H1 (cell line): ENCODE results near the gene ZNF700. TPM values are rescaled to one million over a fixed set of nuclear protein-coding genes. Genes with fewer than 3 reads are reported as not detected.
A peak's percentile ranks its signal among the peaks of the same experiment; 100 is the strongest.

Source experiments
- CTCF ChIA-PET: fragments of 300-600 bp; sonication (Branson Sonifier 250); formaldehyde crosslinking; loops from one replicate; lab custom pipeline; 2021; ENCODE audit not compliant: partially characterized antibody; lab: Charles Lee
- POLR2A ChIA-PET: fragments of 300-600 bp; sonication (Branson Sonifier 250); formaldehyde crosslinking; loops from one replicate; lab custom pipeline; 2021; ENCODE audit warnings: inconsistent platforms; ENCODE audit not compliant: partially characterized antibody; lab: Charles Lee
- DNase-seq, 2 experiments: peaks; one replicate each; pipeline versions ENCODE4 v3.0.0 to v3.0.0-alpha.2; 2010 to 2022; ENCODE audit warnings: low spot score in 2 of 2, low read depth in 1 of 2, mixed read lengths in 1 of 2
- FAIRE-seq: peaks from 2 replicates; lab custom pipeline; 2011; peaks lifted over from hg19 to GRCh38; lab: Jason Lieb, UNC
- H2AFZ ChIP-seq: 2 replicates; pipeline ENCODE4 v1.8.1; 2012; ENCODE audit warnings: low read length, inconsistent platforms
- H2AK5ac ChIP-seq: 2 replicates; pipeline ENCODE4 v1.6.1; 2013; ENCODE audit warnings: low read depth, low read length
- H2BK120ac ChIP-seq: replicated peaks from 2 replicates; pipeline ENCODE3; 2013; ENCODE audit warnings: low read depth, low read length, inconsistent platforms
- H2BK12ac ChIP-seq: 2 replicates; pipeline ENCODE4 v1.6.1; 2013; ENCODE audit warnings: low read depth, low read length
- H2BK15ac ChIP-seq: 2 replicates; pipeline ENCODE4 v1.6.1; 2013; ENCODE audit warnings: low read length
- H2BK20ac ChIP-seq: 2 replicates; pipeline ENCODE4 v1.6.1; 2013; ENCODE audit warnings: low read length
- H2BK5ac ChIP-seq: 2 replicates; pipeline ENCODE4 v1.6.1; 2013; ENCODE audit warnings: low read depth, low read length
- H3K14ac ChIP-seq: 2 replicates; pipeline ENCODE4 v1.6.1; 2013; ENCODE audit warnings: inconsistent platforms; ENCODE audit not compliant: insufficient read length
- H3K18ac ChIP-seq: 2 replicates; pipeline ENCODE4 v1.6.1; 2013; ENCODE audit warnings: low read length; ENCODE audit errors: extremely low read depth
- H3K23ac ChIP-seq: 2 replicates; pipeline ENCODE4 v1.6.1; 2013; ENCODE audit warnings: inconsistent platforms; ENCODE audit not compliant: insufficient read length
- H3K23me2 ChIP-seq: 2 replicates; pipeline ENCODE4 v1.6.1; 2013; ENCODE audit warnings: low read depth, low read length
- H3K27ac ChIP-seq: 2 replicates; pipeline ENCODE4 v1.6.1; 2011; ENCODE audit warnings: low read depth, low read length, inconsistent platforms
- H3K27me3 ChIP-seq, 4 experiments: replicated peaks in 1 of 4; 1 replicate in 1 of 4; 2 replicates in 3 of 4; pipeline versions ENCODE4 v1.6.1 to v1.8.1; 2011 to 2013; ENCODE audit warnings: low read length in 3 of 4, mild to moderate bottlenecking in 3 of 4, inconsistent platforms in 2 of 4, mixed read lengths in 2 of 4, moderate library complexity in 1 of 4; ENCODE audit not compliant: control insufficient read depth in 3 of 4, insufficient read depth in 3 of 4; ENCODE audit errors: extremely low read depth in 1 of 4
- H3K36me3 ChIP-seq, 4 experiments: 2 replicates each; pipeline versions ENCODE4 v1.6.1 to v1.8.1; 2011 to 2013; ENCODE audit warnings: mild to moderate bottlenecking in 4 of 4, low read length in 3 of 4, moderate library complexity in 2 of 4, control low read depth in 1 of 4, inconsistent platforms in 1 of 4; ENCODE audit not compliant: insufficient read depth in 4 of 4, control insufficient read depth in 2 of 4
- H3K4ac ChIP-seq: replicated peaks from 2 replicates; pipeline ENCODE3; 2013; ENCODE audit warnings: low read length, low read depth, mixed read lengths, inconsistent platforms; ENCODE audit not compliant: insufficient read length
- H3K4me1 ChIP-seq, 4 experiments: replicated peaks in 1 of 4; 1 replicate in 1 of 4; 2 replicates in 3 of 4; pipeline versions ENCODE4 v1.6.1 to v1.8.1; 2011 to 2013; ENCODE audit warnings: low read length in 3 of 4, inconsistent platforms in 2 of 4, mixed read lengths in 1 of 4; ENCODE audit not compliant: insufficient read depth in 4 of 4, control insufficient read depth in 3 of 4
- H3K4me2 ChIP-seq, 2 experiments: 2 replicates each; pipeline versions ENCODE4 v1.6.1 to v1.8.1; 2011 to 2013; ENCODE audit warnings: low read depth in 2 of 2, low read length in 2 of 2, control low read depth in 1 of 2, inconsistent platforms in 1 of 2, mild to moderate bottlenecking in 1 of 2; ENCODE audit not compliant: insufficient read depth in 1 of 2
- H3K4me3 ChIP-seq, 4 experiments: fragments of 200-600, 300-600 bp in 1 of 4; sonication (generic), shearing (Covaris generic), sonication (Bioruptor Twin) in 1 of 4; 2 replicates each; pipeline versions ENCODE4 v1.5.1 to v1.8.1; 2011 to 2016; ENCODE audit warnings: low read length in 4 of 4, low read depth in 3 of 4, control low read depth in 2 of 4, inconsistent platforms in 2 of 4, mild to moderate bottlenecking in 2 of 4, mixed read lengths in 1 of 4, moderate library complexity in 1 of 4; ENCODE audit not compliant: insufficient read depth in 2 of 4; ENCODE audit errors: extremely low read depth in 1 of 4
- H3K56ac ChIP-seq: replicated peaks from 2 replicates; pipeline ENCODE3; 2013; ENCODE audit warnings: low read depth, mild to moderate bottlenecking, mixed read lengths, low read length, inconsistent platforms; ENCODE audit not compliant: insufficient read length
- H3K79me1 ChIP-seq: 2 replicates; pipeline ENCODE4 v1.6.1; 2013; ENCODE audit warnings: low read depth, low read length, control low read depth
- H3K79me2 ChIP-seq, 2 experiments: 2 replicates each; pipeline versions ENCODE4 v1.6.1 to v1.8.1; 2012 to 2013; ENCODE audit warnings: low read length in 2 of 2, mild to moderate bottlenecking in 2 of 2, inconsistent platforms in 1 of 2; ENCODE audit not compliant: insufficient read depth in 2 of 2, control insufficient read depth in 1 of 2
- H3K9ac ChIP-seq, 4 experiments: replicated peaks in 1 of 4; 1 replicate in 1 of 4; 2 replicates in 3 of 4; pipeline versions ENCODE4 v1.6.1 to v1.8.1; 2011 to 2013; ENCODE audit warnings: low read depth in 3 of 4, low read length in 3 of 4, control low read depth in 2 of 4, mild to moderate bottlenecking in 2 of 4, moderate library complexity in 2 of 4, inconsistent platforms in 1 of 4; ENCODE audit errors: extremely low read depth in 1 of 4
- H3K9me3 ChIP-seq, 2 experiments: 2 replicates each; pipeline versions ENCODE4 v1.6.1 to v1.8.1; 2012 to 2013; ENCODE audit warnings: mild to moderate bottlenecking in 2 of 2, moderate library complexity in 2 of 2, control low read depth in 1 of 2, inconsistent platforms in 1 of 2, low read depth in 1 of 2, low read length in 1 of 2, mixed read lengths in 1 of 2; ENCODE audit not compliant: insufficient read depth in 2 of 2
- H4K20me1 ChIP-seq, 2 experiments: replicated peaks in 1 of 2; 2 replicates each; pipeline versions ENCODE3 to v1.8.1; 2011 to 2013; ENCODE audit warnings: inconsistent platforms in 2 of 2, low read length in 2 of 2, mild to moderate bottlenecking in 1 of 2; ENCODE audit not compliant: insufficient read depth in 2 of 2, control insufficient read depth in 1 of 2
- H4K5ac ChIP-seq: 2 replicates; pipeline ENCODE4 v1.6.1; 2013; ENCODE audit warnings: low read length, low read depth, mixed read lengths, inconsistent platforms; ENCODE audit not compliant: insufficient read length
- H4K8ac ChIP-seq: 2 replicates; pipeline ENCODE4 v1.8.0; 2013; ENCODE audit warnings: mild to moderate bottlenecking, moderate library complexity, low read length, inconsistent platforms; ENCODE audit not compliant: insufficient read depth; ENCODE audit errors: extremely low read depth
- H4K91ac ChIP-seq: replicated peaks from 2 replicates; pipeline ENCODE3; 2013; ENCODE audit warnings: low read length, mixed read lengths, inconsistent platforms; ENCODE audit not compliant: insufficient read length
- CBX5 ChIP-seq: fragments of 300-800, 300-1000 bp; sonication (generic); IDR thresholded peaks from 2 replicates; pipeline ENCODE4 v1.7.1; 2016; ENCODE audit warnings: antibody characterized with exemption, low read length, low read depth
- CTBP2 ChIP-seq: IDR thresholded peaks from 2 replicates; pipeline ENCODE4 v1.7.0; 2011; ENCODE audit warnings: borderline replicate concordance, mild to moderate bottlenecking, moderate library complexity, mixed read lengths, low read length; ENCODE audit not compliant: insufficient read depth, insufficient read length
- WGBS, 2 experiments: shearing (Covaris generic) in 1 of 2; methylation state at CpG; one replicate each; pipeline versions ENCODE4 v1.1.6 to v1.1.7; 2013 to 2015; ENCODE audit warnings: low lambda C conversion rate in 2 of 2, mixed read lengths in 2 of 2, inconsistent platforms in 1 of 2, low coverage in 1 of 2, missing lambda C conversion rate in 1 of 2; ENCODE audit not compliant: insufficient replicate concordance in 2 of 2, insufficient coverage in 1 of 2, insufficient read length in 1 of 2; ENCODE audit errors: extremely low coverage in 1 of 2, missing lambda C conversion rate in 1 of 2; 5-methylcytosine and 5-hydroxymethylcytosine counted together
- polyA plus RNA-seq, 7 experiments: library from polyadenylated mRNA; depleted of rRNA in 3 of 7; stranded (reverse) in 5 of 7; unstranded in 2 of 7; fragments of >200 nt in 5 of 7; fragments of 200-250 nt in 2 of 7; gene quantifications; 1 replicate in 5 of 7; 2 replicates in 1 of 7; 4 replicates in 1 of 7; pipeline versions ENCODE4 v1.2.1 to v1.2.3, GENCODE V29; 2011 to 2013; ENCODE audit warnings: missing spikeins in 2 of 7, mixed read lengths in 2 of 7
- total RNA-seq: library from RNA; stranded (reverse); fragmentation: NEBNext Ultra II Directional; extraction: Animal tissue kit (Norgen Biotek cat#: 25700); gene quantifications from 2 replicates; pipeline ENCODE4 v1.2.1, GENCODE V29; 2021

The ZNF700 gene
- total and polyA plus RNA-seq, 2 of the 8 experiments (the other 6 are each of a cell fraction or from before 2014, with no cell fraction given), result 3.0 to 10.5 TPM

- Histone ChIP-seq H4K5ac (no peak overlapping the region), H3K56ac (no peak overlapping the region), H3K4me3 (no peak overlapping the region), H4K91ac (no peak overlapping the region), H2BK120ac (no peak overlapping the region), H3K18ac (no peak overlapping the region), H4K20me1 (no peaks in the 10 kb centered on the region), H2BK12ac (no peak overlapping the region), H3K9me3 (peaks cover 64 to 81% of the 10 kb centered on the region in 2 experiments), H3K23me2 (no peaks in the 10 kb centered on the region), H3K4ac (no peak overlapping the region), H3K14ac (no peak overlapping the region), H3K4me2 (no peak overlapping the region), H2BK5ac (no peak overlapping the region), H3K27me3 (no peaks in the 10 kb centered on the region), H3K36me3 (peaks cover 0 to 14% (median 0%) of the 10 kb centered on the region in 4 experiments; a peak in 2 of 8 replicates), H3K9ac (no peak overlapping the region), H3K23ac (no peak overlapping the region), H4K8ac (no peak overlapping the region; the same call in 1 of the 2 replicates), H2AFZ (no peak overlapping the region), H3K27ac (no peak overlapping the region), H2BK15ac (no peak overlapping the region), H3K79me1 (no peaks in the 10 kb centered on the region), H2BK20ac (no peak overlapping the region), H2AK5ac (no peak overlapping the region), H3K79me2 (no peaks in the 10 kb centered on the region), H3K4me1 (no peaks in the 10 kb centered on the region)
- no peak for DNase-seq
- TF ChIP-seq CBX5, result 0 out of 2 replicates have a peak, but pooled peaks have one; percentile 39
- TF ChIP-seq CTBP2, result no peak
- no peak for FAIRE-seq
- WGBS, 2 experiments, result 75% methylated on average over 4 of the region's 4 CpGs; no CpG with 5 or more reads in 1 of the 2 experiments
- ChIA-PET POLR2A (no interaction called here), CTCF (no interaction called here)
These were observed 54.6 kb downstream of the ZNF700 start for GRCh38 chr19:11979527-11979926.
